GM21390 (cell line): ENCODE data around the gene PRXL2A.
"Not testable (repeated sequence)": the region's sequence is repeated elsewhere in the genome, so short reads cannot be mapped to it uniquely, and the experiment has no call there.

Experiments used
- ATAC-seq: cut with Tn5 transposase; IDR thresholded peaks from one replicate; pipeline ENCODE4 v1.9.1; 2021; ENCODE audit not compliant: unreplicated experiment

PRXL2A gene, protein sequence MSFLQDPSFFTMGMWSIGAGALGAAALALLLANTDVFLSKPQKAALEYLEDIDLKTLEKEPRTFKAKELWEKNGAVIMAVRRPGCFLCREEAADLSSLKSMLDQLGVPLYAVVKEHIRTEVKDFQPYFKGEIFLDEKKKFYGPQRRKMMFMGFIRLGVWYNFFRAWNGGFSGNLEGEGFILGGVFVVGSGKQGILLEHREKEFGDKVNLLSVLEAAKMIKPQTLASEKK

GRCh38 chr10:80408242-80409101 is at the start of gene PRXL2A:
TSS of gene PRXL2A (plus strand) at chr10:80408551. CDS start at chr10:80420468, 11,917 bp downstream.
- peak; percentile 95 for ATAC-seq

DNA sequence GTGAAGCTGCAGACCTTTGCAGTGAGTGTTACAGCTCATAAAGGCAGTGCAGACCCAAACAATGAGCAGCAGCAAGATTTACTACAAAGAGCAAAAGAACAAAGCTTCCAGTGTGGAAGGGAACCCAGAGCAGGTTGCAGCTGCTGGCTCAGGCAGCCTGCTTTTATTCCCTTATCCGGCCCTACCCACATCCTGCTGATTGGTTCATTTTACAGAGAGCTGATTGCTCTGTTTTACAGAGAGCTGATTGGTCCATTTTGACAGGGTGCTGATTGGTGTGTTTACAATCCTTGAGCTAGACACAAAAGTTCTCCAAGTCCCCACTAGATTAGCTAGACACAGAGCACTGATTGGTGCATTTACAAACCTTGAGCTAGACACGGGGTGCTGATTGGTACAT is 49.4 kb upstream of the PRXL2A start:
- ATAC-seq: not testable (repeated sequence)

DNA sequence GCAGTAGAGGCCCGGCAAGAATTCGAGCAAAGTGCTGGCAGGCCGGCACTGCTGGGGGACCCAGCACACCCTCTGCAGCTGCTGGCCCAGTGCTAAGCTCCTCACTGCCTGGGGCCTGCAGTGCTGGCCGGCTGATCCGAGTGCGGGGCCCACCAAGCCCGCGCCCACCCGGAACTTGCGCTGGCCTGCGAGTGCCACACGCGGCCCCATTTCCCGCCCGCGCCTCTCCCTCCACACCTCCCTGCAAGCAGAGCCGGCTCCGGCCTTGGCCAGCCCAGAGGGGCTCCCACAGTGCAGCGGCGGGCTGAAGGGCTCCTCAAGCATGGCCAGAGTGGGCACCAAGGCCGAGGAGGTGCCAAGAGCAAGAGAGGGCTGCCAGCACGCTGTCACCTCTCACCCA is 48.7 kb upstream of the PRXL2A start:
- no peak for ATAC-seq

DNA sequence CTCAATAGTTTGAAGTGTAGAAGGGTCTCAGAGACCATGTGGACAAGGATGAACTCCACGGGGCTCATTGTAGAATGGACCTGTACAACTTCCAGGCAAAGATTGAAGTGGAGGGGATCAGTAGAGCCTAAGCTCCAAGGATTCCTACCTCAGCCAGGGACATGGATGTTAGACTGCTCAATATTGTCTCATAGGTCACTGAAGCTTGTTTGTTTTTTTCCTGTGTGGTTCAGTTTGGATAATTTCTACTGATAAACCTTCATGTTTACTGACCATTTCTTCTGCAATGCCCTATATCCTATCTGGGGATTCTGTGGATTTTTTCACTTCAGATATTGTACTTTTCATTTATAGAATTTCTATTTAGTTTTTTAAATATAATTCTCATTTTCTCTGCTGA is 42.8 kb upstream of the PRXL2A start:
- ATAC-seq: no peak

GRCh38 chr10:80371467-80371866 is 36.9 kb upstream of the PRXL2A start:
- no peak for ATAC-seq

GRCh38 chr10:80372675-80373074 is 35.7 kb upstream of the PRXL2A start:
- no peak for ATAC-seq

- ATAC-seq: no peak
These were observed 34.8 kb upstream of the PRXL2A start for GRCh38 chr10:80373502-80373901.

DNA sequence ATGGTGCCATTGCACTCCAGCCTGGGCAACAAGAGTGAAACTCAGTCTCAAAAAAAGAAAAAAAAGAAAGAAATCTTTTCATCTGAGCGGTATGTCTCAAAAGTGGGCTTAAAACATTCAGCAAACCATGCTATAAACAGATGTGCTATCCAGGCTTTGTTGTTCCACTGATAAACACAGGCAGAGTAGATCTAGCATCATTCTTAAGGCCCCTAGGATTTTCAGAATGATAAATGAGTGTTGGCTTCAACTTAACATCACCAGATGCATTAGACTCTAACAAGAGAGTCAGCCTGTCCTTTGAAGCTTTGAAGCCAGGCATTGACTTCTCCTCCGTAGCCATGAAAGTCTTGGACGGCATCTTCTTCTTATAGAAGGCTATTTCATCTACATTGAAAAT is 28.6 kb upstream of the PRXL2A start:
- no peak for ATAC-seq

DNA sequence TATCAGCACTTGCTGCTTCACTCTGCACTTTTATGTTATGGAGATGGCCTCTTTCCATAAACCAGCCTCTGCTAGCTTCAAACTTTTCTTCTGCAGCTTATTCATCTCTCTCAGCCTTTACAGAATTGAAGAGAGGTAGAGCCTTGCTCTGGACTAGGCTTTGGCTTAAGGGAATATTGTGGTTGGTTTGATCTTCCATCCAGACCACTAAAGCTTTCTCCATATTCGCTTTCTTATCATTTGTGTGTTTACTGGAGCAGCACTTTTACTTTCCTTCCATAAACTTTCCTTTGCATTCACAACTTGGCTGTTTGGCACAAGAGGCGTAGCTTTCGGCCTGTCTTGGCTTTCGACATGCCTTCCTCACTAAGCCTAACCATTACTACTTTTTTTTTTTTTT is 28.2 kb upstream of the PRXL2A start:
- ATAC-seq: no peak

- ATAC-seq: peak; percentile 67
These were observed 25.4 kb upstream of the PRXL2A start for GRCh38 chr10:80382989-80383388.

- ATAC-seq: no peak
These were observed 17.6 kb upstream of the PRXL2A start for GRCh38 chr10:80390740-80391139.

- no peak for ATAC-seq
These were observed 16.1 kb upstream of the PRXL2A start for GRCh38 chr10:80392250-80392649.

- no peak for ATAC-seq
These were observed 13.9 kb upstream of the PRXL2A start for GRCh38 chr10:80394358-80394916.

- no peak for ATAC-seq
These were observed 11.3 kb upstream of the PRXL2A start for GRCh38 chr10:80397014-80397413.

GRCh38 chr10:80400136-80400804 is 8.1 kb upstream of the PRXL2A start:
- no peak for ATAC-seq

GRCh38 chr10:80405035-80405434 is 3.3 kb upstream of the PRXL2A start:
- no peak for ATAC-seq

GRCh38 chr10:80405626-80406025 is 2.7 kb upstream of the PRXL2A start:
- ATAC-seq: no peak

DNA sequence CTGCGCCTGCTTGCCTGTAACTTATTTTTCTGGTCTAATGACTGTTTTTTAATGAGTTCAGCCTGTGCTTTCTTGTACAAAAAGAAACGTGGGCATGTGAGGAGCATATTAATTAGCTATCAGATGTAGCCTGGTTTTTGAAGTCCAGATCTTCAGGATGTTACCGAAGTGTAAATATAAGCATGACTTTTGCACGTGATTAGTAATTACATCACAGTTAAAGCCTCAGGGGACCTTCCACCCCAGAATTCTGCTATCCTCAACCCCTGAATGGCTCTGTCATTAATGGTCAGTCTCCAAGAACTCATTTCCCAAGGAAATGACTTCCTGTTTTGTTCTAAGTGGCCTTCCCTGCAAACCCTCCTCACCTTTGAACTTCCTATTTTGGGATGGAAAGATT is 2.1 kb upstream of the PRXL2A start:
- no peak for ATAC-seq

DNA sequence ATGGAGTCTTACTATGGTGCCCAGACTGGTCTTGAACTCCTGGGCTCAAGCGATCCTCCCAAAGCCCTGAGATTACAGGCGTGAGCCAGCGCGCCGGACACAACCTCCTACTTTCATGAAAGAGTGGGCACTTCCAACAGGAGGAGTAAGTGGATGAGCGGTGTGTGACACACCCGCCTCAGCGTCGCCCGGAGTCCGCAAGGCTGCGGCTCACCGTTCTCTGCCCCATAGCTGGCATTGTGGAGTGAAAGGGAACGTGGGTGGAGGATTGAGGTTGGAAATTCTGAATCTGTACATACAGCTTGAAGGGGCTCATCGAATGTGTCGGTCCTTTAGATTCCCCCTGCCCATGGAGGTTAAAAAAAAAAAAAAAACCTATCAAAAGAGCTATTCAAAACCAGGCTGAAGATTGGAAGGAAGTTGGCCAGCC is 524 bp upstream of the PRXL2A start:
- peak; percentile 27 for ATAC-seq

- ATAC-seq: no peak
These were observed 770 bp downstream of the PRXL2A start for GRCh38 chr10:80409121-80409520.

DNA sequence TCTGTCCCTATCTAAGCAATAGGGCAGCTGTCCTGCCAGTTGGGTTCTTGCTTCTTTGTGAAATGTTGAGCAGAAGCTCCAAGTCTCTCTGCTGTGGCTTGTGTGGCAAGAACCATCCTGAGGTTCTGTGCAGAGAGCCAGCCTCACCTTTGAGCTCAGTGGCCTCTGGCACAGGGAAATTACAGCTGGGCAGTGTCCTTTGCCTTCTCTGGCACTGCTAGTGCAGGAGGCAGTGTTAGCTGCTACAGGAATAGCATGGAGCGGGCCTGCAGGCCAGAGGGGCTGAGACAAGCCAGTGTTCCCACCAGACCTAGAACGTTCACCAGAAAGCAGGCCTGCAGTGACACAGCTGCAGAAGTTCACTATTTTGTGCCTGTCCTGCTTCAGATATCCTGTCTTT is 1.8 kb downstream of the PRXL2A start:
- no peak for ATAC-seq
